HuH-7 (cell line): ENCODE data around the gene FGF9.

ENCODE experiments used
- DNase-seq: peaks from one replicate; pipeline ENCODE4 v3.0.0; 2011; ENCODE audit warnings: low spot score

Gene FGF9

DNA sequence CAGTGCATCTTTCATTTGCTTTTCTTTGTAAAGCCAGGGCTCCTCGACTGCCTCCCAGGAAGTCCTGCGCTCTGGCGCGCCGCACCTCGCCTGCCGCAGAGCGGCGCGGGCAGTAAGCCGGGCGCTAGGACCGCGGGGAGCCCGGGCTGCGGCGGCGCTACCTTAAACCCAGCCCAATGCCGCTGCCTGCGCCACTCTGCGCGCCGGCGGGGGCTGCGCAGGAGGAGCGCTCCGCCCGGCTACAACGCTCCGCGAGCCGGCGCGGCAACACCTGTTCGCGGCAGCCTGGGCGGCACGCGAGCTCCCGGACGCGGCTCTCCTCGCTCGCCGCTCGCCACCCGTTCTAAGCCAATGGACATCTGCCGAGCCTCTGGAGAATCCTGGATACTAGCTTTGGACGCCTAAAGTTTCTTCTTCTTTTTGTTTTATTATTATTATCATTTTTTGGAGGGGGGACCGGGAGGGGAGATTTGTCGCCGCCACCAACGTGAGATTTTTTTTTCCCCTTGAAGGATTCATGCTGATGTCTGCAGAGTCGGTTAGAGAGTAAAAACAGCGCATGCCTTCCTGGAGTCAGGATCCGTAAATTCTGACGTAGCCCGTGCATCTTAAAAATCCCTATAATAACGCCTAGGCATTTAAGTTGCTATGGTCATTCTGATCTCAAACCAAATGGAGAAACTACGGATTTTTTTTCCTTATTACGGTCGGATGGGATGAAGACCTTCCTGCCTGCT, at the start of gene FGF9:
Gene FGF9, plus strand, starts transcription at position 191 of the 737 bp plus-strand sequence. CDS start 840 bp downstream, outside the sequence.
- DNase-seq = peak; percentile 85

- peak; percentile 52 for DNase-seq
Measured at GRCh38 chr13:21625366-21625765, 45.5 kb upstream of the FGF9 start.

- no peak for DNase-seq
Measured at GRCh38 chr13:21632196-21632595, 38.7 kb upstream of the FGF9 start.

- DNase-seq = no peak
Measured at GRCh38 chr13:21636656-21637055, 34.2 kb upstream of the FGF9 start.

- no peak for DNase-seq
Measured at GRCh38 chr13:21637296-21637695, 33.6 kb upstream of the FGF9 start.

DNA sequence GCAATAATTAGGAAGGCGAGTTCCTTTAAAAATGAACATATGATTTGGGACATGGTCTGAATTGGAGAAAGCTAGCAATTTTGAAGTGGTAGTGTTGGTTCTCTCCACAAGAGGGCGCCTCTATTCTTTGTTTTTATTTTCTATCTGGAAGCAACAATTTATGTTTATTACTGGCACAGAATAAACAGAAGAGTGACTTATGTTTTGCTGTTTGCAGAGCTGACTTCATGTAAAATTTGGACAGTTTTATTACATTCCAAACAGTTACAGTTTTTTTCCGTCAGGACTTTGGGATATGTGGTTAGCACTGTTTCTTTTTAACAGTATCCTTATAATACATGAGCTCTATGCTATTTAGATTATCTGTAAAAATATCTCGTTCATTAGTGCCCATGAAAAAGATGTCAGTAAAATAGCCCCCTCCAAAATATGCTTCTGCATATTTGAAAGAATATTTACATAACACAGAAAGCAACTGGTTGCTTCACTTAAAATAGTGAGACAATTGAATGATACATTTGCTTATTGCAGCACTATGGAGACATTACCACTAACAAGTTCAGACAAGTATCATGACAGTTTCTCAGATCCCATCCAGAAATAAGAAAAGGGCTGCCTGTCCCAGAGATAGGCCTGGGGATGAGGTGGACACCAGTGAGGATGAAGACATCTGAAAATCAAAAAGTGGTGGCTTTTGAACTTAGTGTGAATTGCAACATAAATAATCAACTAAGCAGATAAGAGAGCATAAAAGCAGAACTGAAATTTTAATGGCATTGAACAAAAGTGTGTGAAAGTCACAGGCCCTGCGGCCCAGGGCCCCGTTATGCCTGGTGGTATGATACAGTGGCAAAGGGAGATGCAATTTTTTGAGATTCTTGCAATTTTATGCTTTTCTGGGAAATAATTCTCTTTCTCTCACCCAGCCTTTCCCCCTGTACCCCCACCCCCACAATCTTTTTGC, 32.3 kb upstream of the FGF9 start:
- peak; percentile 20 for DNase-seq

DNA sequence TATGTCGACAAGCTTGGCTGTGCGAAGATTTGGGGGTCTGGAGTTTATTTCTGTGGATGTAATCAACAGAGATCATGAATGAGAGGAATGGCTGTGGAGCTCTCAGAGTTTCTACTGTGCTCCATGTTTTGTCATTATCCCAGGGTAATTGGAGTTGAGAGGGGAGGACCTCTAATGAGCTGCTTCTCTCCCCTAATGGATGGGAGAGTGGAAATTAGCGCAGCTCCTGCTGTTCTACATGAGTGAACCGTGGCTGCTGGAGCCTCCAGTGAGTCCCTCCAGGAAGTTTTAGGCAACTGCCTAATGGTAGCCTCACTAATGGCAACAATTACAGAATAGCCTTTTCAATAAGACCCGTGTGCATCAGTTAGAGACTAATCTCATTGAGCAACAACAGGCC, 31.3 kb upstream of the FGF9 start:
- no peak for DNase-seq

GRCh38 chr13:21641629-21642028, 29.2 kb upstream of the FGF9 start:
- DNase-seq = no peak

- DNase-seq = no peak
Measured at GRCh38 chr13:21657538-21657937, 13.3 kb upstream of the FGF9 start.

DNA sequence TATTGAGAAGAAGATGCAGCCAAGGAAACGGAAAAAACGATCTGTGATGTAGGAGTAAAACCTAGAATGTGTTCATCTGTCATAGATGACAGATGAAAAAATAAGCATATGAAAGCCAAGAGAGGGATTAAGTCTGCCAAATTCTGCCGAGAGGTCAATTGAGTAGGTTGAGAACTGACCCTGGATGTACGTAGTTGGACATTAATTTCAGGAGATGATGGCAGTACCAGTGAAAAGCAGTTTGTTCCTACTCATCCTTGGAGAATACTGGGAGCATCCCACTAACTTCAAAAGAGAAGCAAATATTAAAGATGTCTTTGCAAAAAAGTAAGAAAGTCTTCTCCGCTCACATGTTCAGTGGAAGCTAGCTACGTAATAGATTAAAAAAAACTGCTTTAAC, 11.8 kb upstream of the FGF9 start:
- no peak for DNase-seq

DNA sequence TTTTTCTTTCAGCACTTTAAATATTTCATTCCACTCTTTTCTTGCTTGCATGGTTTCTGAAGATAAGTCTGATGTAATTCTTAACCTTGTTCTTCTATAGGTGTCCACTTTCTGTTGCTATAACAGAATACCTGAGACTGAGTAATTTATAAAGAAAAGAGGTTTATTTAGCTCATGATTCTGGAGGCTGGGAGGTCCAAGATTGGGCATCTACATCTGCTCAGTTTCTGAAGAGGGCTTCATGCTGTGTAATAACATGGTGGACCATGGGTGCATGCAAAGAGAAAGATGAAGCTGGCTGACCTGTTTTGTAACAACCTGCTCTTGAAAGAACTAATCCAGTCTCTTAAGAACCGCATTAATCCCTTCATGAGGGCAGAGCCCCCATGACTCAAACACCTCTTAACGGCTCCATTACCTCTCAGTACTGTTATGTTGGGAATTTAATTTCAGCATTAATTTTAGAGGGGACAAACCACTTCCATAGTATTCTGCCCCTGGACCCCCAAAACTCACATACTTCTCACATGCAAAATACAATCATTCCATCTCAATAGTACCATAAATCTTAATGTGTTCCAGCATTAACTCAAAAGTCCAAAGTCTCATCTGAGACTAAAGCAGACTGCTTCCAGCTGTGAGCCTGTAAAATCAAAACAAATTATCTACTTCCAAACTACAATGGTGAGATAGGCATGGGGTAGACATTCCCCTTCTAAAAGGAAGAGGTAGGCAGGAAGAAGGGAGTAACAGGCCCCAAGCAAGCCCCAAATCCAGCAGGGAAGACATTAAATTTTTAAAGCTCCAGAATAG, 9.6 kb upstream of the FGF9 start:
- DNase-seq = no peak

DNA sequence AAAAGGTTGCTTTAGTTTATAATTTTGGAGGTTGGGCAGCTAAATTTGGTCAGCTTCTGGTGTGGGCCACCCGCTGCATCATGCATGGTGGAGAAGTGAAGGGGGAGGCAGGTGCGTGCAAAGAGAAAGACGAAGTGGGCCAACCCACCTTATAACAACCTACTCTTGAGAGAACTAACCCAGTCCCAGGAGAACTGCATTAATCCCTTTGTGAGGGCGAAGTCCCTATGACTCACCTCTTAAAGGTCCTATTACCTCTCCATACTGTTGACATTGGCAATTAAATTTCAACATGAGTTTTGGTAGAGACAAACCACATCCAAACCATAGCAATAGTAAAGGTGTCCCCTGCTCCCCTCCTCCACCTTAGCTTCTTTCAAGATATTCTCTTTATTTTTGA, 7.7 kb upstream of the FGF9 start:
- DNase-seq = peak; percentile 60

DNA sequence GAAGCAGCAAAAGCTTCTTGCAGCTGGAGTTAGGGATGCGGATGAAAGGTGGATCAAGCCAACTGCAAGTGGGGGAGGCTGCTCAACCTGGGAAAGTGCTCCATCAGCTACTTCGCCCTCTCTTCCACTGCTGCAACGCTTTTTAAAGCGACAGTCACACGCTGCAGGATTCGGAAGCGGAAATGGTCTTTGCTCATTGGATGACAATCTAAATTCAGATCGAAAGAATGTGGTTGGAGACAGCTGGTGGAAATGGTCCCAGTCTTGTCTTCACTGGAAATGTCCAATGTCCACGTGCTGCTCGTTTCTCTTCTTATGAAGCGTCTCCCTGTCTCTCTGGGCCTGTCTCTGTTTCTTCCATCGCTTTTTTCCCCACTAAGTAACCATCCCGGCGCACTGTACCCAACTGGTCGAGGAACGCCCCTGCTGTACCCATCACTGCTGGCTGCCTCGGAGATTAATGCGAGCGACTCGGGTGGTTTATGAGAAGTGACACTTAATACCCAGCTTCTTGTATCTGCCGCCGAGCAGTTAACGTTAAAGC, 2.1 kb upstream of the FGF9 start:
- DNase-seq = no peak

DNA sequence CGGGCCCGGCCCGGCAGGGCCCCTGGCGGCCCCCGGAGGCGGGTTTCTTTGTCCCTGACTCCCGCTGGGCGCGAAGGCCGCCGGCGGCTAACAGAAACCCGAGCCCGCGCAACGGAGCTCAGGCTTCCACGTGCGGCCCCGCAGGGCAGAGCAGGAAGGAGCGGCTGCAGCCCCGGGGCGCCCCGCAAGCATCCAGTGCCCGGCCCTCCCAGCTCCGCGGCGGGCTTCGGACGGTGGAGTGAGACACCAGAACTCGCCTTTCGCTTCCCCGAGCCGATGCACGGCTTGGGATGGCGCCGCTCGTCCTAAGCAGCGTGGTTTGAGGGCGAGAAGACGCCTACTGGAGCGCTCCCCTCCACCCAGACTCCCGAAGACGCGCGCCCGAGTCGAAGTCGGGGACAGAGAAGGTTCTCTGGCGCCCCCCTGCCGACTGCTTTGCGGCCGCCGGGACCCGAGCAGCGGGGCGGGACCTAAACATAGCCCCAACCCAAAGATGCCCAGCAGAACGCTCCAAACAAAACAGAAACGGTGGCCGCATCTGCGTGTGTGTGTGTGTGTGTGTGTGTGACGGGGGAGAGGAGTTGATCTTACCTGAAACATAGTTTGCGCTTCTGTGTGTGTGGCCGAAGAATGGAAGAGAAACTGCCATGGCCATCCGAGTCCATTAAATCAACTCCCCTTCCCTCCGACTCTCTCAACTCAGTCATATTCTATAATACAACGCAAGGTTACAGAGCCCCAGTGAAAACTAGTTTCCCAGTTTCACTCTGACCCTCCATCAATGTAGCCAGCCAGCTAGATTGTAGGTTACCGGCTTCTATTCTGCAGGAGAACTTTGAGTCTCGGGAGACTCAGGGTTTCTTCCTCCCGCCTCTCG, 629 bp upstream of the FGF9 start:
- DNase-seq = peak; percentile 66

DNA sequence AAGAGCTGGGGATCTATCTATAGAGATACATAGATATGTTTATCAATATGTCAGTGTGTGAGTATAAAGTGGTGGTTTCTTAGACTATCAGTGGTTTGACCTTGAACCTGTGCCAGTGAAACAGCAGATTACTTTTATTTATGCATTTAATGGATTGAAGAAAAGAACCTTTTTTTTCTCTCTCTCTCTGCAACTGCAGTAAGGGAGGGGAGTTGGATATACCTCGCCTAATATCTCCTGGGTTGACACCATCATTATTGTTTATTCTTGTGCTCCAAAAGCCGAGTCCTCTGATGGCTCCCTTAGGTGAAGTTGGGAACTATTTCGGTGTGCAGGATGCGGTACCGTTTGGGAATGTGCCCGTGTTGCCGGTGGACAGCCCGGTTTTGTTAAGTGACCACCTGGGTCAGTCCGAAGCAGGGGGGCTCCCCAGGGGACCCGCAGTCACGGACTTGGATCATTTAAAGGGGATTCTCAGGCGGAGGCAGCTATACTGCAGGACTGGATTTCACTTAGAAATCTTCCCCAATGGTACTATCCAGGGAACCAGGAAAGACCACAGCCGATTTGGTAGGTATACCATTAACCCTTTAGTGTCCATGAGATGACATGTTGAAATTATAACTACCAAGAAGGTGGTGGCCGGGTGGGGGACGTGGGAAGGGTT, 880 bp downstream of the FGF9 start:
- peak; percentile 28 for DNase-seq

DNA sequence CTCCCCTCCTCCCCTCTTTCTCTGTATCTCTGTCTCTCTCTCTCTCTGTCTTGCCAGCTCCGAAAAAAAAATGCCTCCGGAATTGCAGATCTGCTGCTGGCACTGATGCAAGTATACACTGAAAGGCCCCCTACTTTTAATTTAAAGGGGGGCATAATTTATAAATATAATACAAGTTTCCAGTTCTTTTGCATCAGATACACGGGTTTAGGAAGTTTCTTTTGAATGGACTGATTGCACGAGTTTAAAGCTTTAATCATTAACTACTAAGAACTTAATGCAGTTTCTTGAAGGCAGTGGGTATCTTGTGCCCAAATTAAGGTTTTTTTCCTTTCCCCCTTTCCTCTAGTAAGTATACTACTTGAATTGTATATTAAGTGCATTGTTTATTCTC, 1.4 kb downstream of the FGF9 start:
- no peak for DNase-seq

DNA sequence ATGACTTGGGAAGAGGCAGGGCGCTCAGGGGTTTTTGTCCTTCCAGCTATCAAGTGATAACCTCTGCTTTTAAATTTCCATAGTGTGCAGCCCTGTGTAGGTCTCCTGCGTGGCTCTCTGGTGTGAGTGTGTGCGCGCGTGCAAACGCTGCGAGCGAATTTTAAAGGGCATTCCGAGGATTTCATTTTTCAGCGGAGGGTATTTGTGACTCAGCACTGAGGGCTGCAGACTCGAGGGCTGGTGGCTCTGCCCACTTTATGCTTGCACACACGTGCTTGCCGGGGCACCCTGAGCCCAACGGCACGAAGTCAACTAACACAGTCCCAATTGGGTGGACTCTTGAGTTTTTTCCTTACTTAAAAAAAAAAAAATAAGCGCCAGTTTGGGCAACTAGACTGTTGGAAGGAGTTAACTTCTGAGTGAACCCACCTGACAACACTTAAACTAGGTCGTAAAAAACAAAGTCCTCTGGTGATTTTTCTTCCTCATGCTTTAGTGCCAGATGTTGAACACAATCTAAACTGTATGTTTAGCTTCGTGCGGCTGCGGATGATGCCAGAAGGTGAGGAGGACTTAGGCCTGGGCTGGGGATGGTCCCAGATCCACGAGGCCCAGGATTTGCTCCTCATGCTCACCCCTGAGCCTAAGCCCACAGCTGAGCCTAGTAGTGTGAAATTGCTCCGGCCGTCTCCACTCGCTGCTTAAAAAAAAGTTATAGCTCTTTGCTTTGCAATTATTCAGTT, 2.1 kb downstream of the FGF9 start:
- peak; percentile 29 for DNase-seq

DNA sequence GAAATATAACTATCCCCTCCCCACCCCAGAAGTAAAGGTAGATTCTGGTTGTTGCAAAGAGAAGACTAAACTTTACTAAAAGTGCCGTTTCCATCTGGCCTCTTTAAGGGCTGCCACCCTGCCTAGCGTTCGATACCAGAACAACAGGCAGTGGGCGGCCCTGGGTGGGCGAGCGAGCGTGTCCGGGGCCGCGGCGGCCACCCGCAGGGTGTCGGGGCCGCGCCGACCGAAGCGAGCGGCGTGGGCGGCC, 2.6 kb downstream of the FGF9 start:
- no peak for DNase-seq

- peak; percentile 70 for DNase-seq
Measured at GRCh38 chr13:21673789-21674489, 3.1 kb downstream of the FGF9 start.
